SU-DHL-6 (cell line): Measurements from ENCODE around the gene CADPS.

Experiments
- H2AFZ ChIP-seq: fragments of 200-600 bp; sonication (generic); 2 replicates; pipeline ENCODE4 v1.6.1; 2014; ENCODE audit warnings: low read depth, mild to moderate bottlenecking, moderate library complexity, mixed read lengths, antibody characterized with exemption, low read length; ENCODE audit not compliant: severe bottlenecking
- H3F3A ChIP-seq: fragments of 200-600 bp; shearing (Covaris generic); 2 replicates; pipeline ENCODE4 v1.6.0; 2016; ENCODE audit warnings: antibody characterized with exemption, mild to moderate bottlenecking; ENCODE audit not compliant: insufficient read depth
- H3K27ac ChIP-seq: fragments of 200-600 bp; sonication (generic); 2 replicates; pipeline ENCODE4 v1.5.1; 2016; ENCODE audit warnings: low read depth, mild to moderate bottlenecking, low read length, moderate library complexity, mixed read lengths
- H3K27me3 ChIP-seq: fragments of 200-600 bp; sonication (generic), shearing (Covaris generic); 2 replicates; pipeline ENCODE4 v1.6.0; 2014; ENCODE audit warnings: mild to moderate bottlenecking, low read length
- H3K36me3 ChIP-seq: fragments of 200-600 bp; sonication (generic); 2 replicates; pipeline ENCODE4 v1.6.1; 2014; ENCODE audit warnings: mild to moderate bottlenecking, low read length, mixed read lengths
- H3K4me2 ChIP-seq: fragments of 300-600, 200-600 bp; shearing (Covaris generic), sonication (generic); 2 replicates; pipeline ENCODE4 v1.6.0; 2014; ENCODE audit warnings: low read length, low read depth, mild to moderate bottlenecking; ENCODE audit not compliant: poor library complexity, severe bottlenecking
- H3K4me3 ChIP-seq: fragments of 200-600 bp; sonication (generic); 2 replicates; pipeline ENCODE4 v1.5.1; 2014; ENCODE audit warnings: antibody characterized with exemption, low read length, mild to moderate bottlenecking, mixed read lengths; ENCODE audit not compliant: insufficient read depth, poor library complexity, severe bottlenecking
- H3K79me2 ChIP-seq: fragments of 200-600 bp; sonication (generic); 2 replicates; pipeline ENCODE4 v1.6.1; 2014; ENCODE audit warnings: mild to moderate bottlenecking, low read length, moderate library complexity; ENCODE audit not compliant: insufficient read depth
- H3K9ac ChIP-seq: fragments of 200-600 bp; sonication (generic); 2 replicates; pipeline ENCODE4 v1.7.0; 2014; ENCODE audit warnings: mild to moderate bottlenecking, low read length
- H3K9me2 ChIP-seq: fragments of 200-600 bp; sonication (generic); replicated peaks from 2 replicates; pipeline ENCODE4 v1.6.1; 2014; ENCODE audit warnings: low read length; ENCODE audit not compliant: insufficient read depth
- H3K9me3 ChIP-seq: fragments of 200-600 bp; sonication (generic); 2 replicates; pipeline ENCODE4 v1.6.1; 2014; ENCODE audit warnings: low read length, mixed read lengths; ENCODE audit not compliant: insufficient read depth
- H4K20me1 ChIP-seq: fragments of 200-600 bp; sonication (generic); 2 replicates; pipeline ENCODE4 v1.6.1; 2014; ENCODE audit warnings: low read depth, mild to moderate bottlenecking, antibody characterized with exemption, low read length, moderate library complexity, mixed read lengths
- EZH2phosphoT487 ChIP-seq: fragments of 200-600 bp; sonication (generic), shearing (Covaris generic); conservative IDR thresholded peaks from 2 replicates; pipeline ENCODE4 v1.6.1; 2018; ENCODE audit warnings: mild to moderate bottlenecking, antibody characterized with exemption, low read length, moderate library complexity, mixed read lengths
- TF ChIP-seq, protein P1 (sequence below): fragments of 200-600 bp; sonication (generic); IDR thresholded peaks from one replicate; pipeline ENCODE4 v1.5.1; 2017; ENCODE audit warnings: antibody characterized with exemption, mild to moderate bottlenecking, low read length, moderate library complexity; ENCODE audit not compliant: insufficient read depth, poor library complexity, severe bottlenecking

CADPS gene

DNA sequence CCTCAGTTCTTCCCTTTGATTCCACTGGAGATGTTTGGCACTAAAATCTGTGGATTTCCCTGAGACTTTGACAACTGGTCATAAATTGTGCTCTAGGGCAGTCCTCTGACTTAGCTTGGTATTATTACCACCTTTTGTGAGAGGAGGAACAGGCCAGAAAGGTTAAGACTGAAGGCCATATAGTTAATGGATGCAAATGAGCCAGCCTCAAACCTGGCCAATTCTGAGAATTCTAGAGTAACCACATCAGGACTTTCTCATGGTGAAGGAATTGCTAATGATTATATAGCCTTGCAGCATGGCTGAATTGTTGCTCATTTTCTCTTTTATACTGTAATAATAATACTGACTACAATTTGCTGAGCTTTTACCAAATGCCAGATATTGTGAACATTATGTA is 162.5 kb downstream of the CADPS start:
- no peaks in the 10 kb centered on the region for H3K9me2 ChIP-seq
- no peaks in the 10 kb centered on the region for H4K20me1 ChIP-seq
- no peak overlapping the region for H3K4me3 ChIP-seq
- H3K36me3 ChIP-seq: no peaks in the 10 kb centered on the region
- no peak for TF ChIP-seq EZH2phosphoT487
- TF ChIP-seq, protein P1, sequence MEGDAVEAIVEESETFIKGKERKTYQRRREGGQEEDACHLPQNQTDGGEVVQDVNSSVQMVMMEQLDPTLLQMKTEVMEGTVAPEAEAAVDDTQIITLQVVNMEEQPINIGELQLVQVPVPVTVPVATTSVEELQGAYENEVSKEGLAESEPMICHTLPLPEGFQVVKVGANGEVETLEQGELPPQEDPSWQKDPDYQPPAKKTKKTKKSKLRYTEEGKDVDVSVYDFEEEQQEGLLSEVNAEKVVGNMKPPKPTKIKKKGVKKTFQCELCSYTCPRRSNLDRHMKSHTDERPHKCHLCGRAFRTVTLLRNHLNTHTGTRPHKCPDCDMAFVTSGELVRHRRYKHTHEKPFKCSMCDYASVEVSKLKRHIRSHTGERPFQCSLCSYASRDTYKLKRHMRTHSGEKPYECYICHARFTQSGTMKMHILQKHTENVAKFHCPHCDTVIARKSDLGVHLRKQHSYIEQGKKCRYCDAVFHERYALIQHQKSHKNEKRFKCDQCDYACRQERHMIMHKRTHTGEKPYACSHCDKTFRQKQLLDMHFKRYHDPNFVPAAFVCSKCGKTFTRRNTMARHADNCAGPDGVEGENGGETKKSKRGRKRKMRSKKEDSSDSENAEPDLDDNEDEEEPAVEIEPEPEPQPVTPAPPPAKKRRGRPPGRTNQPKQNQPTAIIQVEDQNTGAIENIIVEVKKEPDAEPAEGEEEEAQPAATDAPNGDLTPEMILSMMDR: no peak
- no peaks in the 10 kb centered on the region for H3K79me2 ChIP-seq
- no peak overlapping the region for H3K4me2 ChIP-seq
- no peaks in the 10 kb centered on the region for H3K27me3 ChIP-seq
- H3K9ac ChIP-seq: no peak overlapping the region
- H3F3A ChIP-seq: no peaks in the 10 kb centered on the region
- H3K9me3 ChIP-seq: no peaks in the 10 kb centered on the region
- no peak overlapping the region for H2AFZ ChIP-seq
- H3K27ac ChIP-seq: no peak overlapping the region

DNA sequence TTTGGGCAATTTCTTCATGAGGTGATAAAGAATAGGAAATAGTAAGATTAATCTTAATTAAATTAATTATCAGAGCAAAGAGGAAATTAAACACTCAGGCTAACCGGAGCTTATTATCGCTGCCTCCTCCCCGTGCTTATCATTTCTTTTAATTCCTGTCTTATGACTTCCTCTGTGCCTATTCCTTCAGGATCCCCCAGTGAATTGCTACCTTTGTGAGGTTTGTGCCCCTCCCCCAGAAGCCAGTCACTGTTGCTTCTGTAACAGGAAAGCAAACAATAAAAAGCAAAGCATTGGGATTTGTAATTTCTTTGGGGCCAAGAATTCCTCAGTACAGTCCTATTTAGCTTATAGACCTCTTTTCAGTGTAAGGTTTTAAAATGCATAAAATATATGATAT is 164.5 kb downstream of the CADPS start:
- TF ChIP-seq EZH2phosphoT487: no peak
- Histone ChIP-seq H3K36me3 (no peaks in the 10 kb centered on the region), H3K9ac (no peak overlapping the region), H3K79me2 (no peaks in the 10 kb centered on the region), H3K4me2 (no peak overlapping the region), H3K9me3 (no peaks in the 10 kb centered on the region), H3F3A (no peaks in the 10 kb centered on the region), H2AFZ (no peak overlapping the region), H3K27ac (no peak overlapping the region), H3K27me3 (no peaks in the 10 kb centered on the region), H4K20me1 (no peaks in the 10 kb centered on the region), H3K9me2 (no peaks in the 10 kb centered on the region), H3K4me3 (no peak overlapping the region)

DNA sequence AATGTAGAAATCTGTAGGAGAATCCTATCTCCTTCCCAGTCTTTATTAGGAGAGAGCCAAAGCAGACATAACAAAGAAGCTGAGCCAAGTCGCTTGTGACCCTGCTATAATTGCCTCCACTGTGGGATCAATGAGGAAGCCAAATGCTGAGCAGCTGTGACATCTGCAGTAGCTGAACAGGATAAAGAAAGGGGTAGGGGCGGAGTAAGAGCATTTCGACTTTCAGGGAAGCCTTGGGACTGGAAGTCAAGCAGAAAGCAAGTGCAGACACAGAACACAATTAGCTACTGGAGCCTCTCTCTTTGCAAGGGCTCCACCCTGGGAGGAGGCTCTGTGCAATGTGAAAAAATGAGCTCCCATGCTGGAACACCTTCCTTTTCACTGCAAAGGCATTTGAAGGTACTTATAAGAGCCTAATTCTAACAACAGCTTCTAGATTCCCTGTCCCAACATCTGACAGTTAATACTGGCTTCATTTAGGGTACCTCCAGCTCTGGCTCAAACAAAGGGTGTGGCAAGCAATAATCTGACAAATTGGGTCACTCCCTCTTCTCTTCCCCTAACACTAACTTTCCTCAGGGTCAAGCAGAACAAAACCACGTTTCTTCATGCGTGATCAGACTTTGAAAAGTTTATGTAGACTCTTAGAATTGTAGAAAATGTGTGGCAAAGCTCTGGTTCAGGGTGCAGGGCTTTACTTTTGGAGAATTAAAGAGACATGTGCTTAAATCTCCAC is 166.4 kb downstream of the CADPS start:
- H2AFZ ChIP-seq: no peak overlapping the region
- no peak for TF ChIP-seq EZH2phosphoT487
- TF ChIP-seq, protein P1: no peak
- no peaks in the 10 kb centered on the region for H3F3A ChIP-seq
- H3K36me3 ChIP-seq: no peaks in the 10 kb centered on the region
- no peak overlapping the region for H3K4me2 ChIP-seq
- no peak overlapping the region for H3K9ac ChIP-seq
- H4K20me1 ChIP-seq: no peaks in the 10 kb centered on the region
- no peaks in the 10 kb centered on the region for H3K79me2 ChIP-seq
- H3K4me3 ChIP-seq: no peak overlapping the region
- no peaks in the 10 kb centered on the region for H3K9me2 ChIP-seq
- H3K27me3 ChIP-seq: no peaks in the 10 kb centered on the region
- no peak overlapping the region for H3K27ac ChIP-seq
- no peaks in the 10 kb centered on the region for H3K9me3 ChIP-seq

DNA sequence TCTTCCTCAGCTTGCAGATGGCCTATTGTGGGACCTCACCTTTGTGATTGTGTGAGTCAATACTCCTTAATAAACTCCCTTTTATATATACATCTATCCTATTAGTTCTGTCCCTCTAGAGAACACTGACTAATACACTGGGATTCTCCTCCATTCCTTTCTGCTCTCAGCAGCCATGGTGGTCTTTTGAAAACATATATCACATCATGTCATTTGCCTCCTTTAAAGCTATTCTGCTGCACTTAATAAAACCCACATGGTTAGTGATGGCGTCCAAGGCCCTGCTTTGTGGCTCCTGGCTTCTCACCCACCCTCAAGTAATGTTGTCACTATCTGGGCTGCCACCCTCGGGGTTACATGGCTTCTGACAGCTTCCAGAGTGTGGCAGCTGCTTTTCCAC is 169.5 kb downstream of the CADPS start:
- Histone ChIP-seq H3K27ac (no peak overlapping the region), H3K36me3 (peaks cover 3% of the 10 kb centered on the region; the same call in 1 of the 2 replicates)

More for the DNA sequence above, 169.5 kb downstream of the CADPS start:
- Histone ChIP-seq H3K9me3 (no peaks in the 10 kb centered on the region), H2AFZ (no peak overlapping the region), H3K27me3 (no peaks in the 10 kb centered on the region), H3K9ac (no peak overlapping the region), H3F3A (no peaks in the 10 kb centered on the region), H3K4me3 (no peak overlapping the region), H3K79me2 (no peaks in the 10 kb centered on the region), H3K9me2 (no peaks in the 10 kb centered on the region), H3K4me2 (no peak overlapping the region), H4K20me1 (no peaks in the 10 kb centered on the region)
- TF ChIP-seq, protein P1: no peak
- no peak for TF ChIP-seq EZH2phosphoT487
